WTC11 (cell line): ENCODE measurements around the gene CACNA1E. TPM values are rescaled to one million over a fixed set of nuclear protein-coding genes. Genes with fewer than 3 reads are reported as not detected.

ENCODE experiments used
- ATAC-seq: fragments of 200-7000 bp; cut with Tn5 transposase; 2 replicates; pipeline ENCODE4 v1.10.0; 2021; ENCODE audit warnings: mild to moderate bottlenecking, moderate library complexity
- CTCF ChIA-PET: fragments of 300-600 bp; sonication (Branson Sonifier 250); formaldehyde crosslinking; loops from one replicate; lab custom pipeline; 2021; ENCODE audit warnings: antibody characterized with exemption; lab: Charles Lee
- POLR2A ChIA-PET: fragments of 350-600 bp; sonication (Branson Sonifier 250); formaldehyde crosslinking; loops from one replicate; lab custom pipeline; 2021; ENCODE audit warnings: antibody characterized with exemption; lab: Charles Lee
- DNase-seq: peaks from one replicate; pipeline ENCODE4 v3.0.0; 2021; ENCODE audit warnings: low spot score
- H3K27ac Mint-ChIP-seq: 2 replicates; pipeline ENCODE4 v1.8.0; 2021; ENCODE audit warnings: mixed read lengths
- H3K27me3 Mint-ChIP-seq: 2 replicates; pipeline ENCODE4 v1.8.0; 2021; ENCODE audit warnings: low read depth, mild to moderate bottlenecking, moderate library complexity, mixed read lengths
- H3K36me3 Mint-ChIP-seq: 2 replicates; pipeline ENCODE4 v1.8.0; 2021; ENCODE audit warnings: mixed read lengths
- H3K4me1 Mint-ChIP-seq: 2 replicates; pipeline ENCODE4 v1.8.0; 2022; ENCODE audit warnings: mixed read lengths
- H3K4me3 Mint-ChIP-seq: 2 replicates; pipeline ENCODE4 v1.8.0; 2021; ENCODE audit warnings: mild to moderate bottlenecking, moderate library complexity, mixed read lengths
- H3K9me3 Mint-ChIP-seq: 2 replicates; pipeline ENCODE4 v1.8.0; 2021; ENCODE audit warnings: mixed read lengths
- CDX4 ChIP-seq: fragments of 250-450 bp; sonication (Bioruptor Pico); IDR thresholded peaks from 2 replicates; pipeline ENCODE4 v1.9.0; 2021; ENCODE audit warnings: moderate library complexity, mild to moderate bottlenecking, inconsistent platforms, borderline replicate concordance
- CTCF ChIP-seq: fragments of 200-600 bp; IDR thresholded peaks from 2 replicates; pipeline ENCODE4 v1.8.0; 2022; ENCODE audit warnings: antibody characterized with exemption
- E2F4 ChIP-seq: sonication (generic); formaldehyde crosslinking; IDR thresholded peaks from 2 replicates; pipeline ENCODE4 v1.8.1; 2022; ENCODE audit warnings: low read depth, mild to moderate bottlenecking, moderate library complexity, missing genetic modification reagents, borderline replicate concordance
- ETV6 ChIP-seq: sonication (generic); formaldehyde crosslinking; IDR thresholded peaks from 2 replicates; pipeline ENCODE4 v1.8.1; 2022; ENCODE audit warnings: mild to moderate bottlenecking, missing genetic modification reagents
- FOXK1 ChIP-seq: sonication (generic); formaldehyde crosslinking; IDR thresholded peaks from 2 replicates; pipeline ENCODE4 v1.8.0; 2022; ENCODE audit warnings: mild to moderate bottlenecking, moderate library complexity, missing genetic modification reagents
- GRHL2 ChIP-seq: fragments of 250-450 bp; sonication (Bioruptor Pico); IDR thresholded peaks from 2 replicates; pipeline ENCODE4 v1.8.0; 2022; ENCODE audit warnings: mild to moderate bottlenecking, moderate library complexity; ENCODE audit not compliant: insufficient replicate concordance, severe bottlenecking
- MXD4 ChIP-seq: fragments of 250-450 bp; sonication (Bioruptor Pico); IDR thresholded peaks from 2 replicates; pipeline ENCODE4 v1.8.0; 2021; ENCODE audit warnings: mild to moderate bottlenecking, moderate library complexity, borderline replicate concordance
- RELA ChIP-seq: sonication (generic); formaldehyde crosslinking; IDR thresholded peaks from 2 replicates; pipeline ENCODE4 v1.8.1; 2022; ENCODE audit warnings: missing genetic modification reagents, mild to moderate bottlenecking, borderline replicate concordance
- RORB ChIP-seq: fragments of 250-450 bp; sonication (Bioruptor Pico); IDR thresholded peaks from 2 replicates; pipeline ENCODE4 v1.9.0; 2021; ENCODE audit warnings: mild to moderate bottlenecking
- SMAD3 ChIP-seq: sonication (generic); formaldehyde crosslinking; IDR thresholded peaks from 2 replicates; pipeline ENCODE4 v1.8.0; 2022; ENCODE audit warnings: missing genetic modification reagents, mild to moderate bottlenecking, borderline replicate concordance
- SP1 ChIP-seq: sonication (generic); formaldehyde crosslinking; conservative IDR thresholded peaks from 2 replicates; pipeline ENCODE4 v1.8.1; 2022; ENCODE audit warnings: missing genetic modification reagents
- TCF7 ChIP-seq: sonication (generic); formaldehyde crosslinking; IDR thresholded peaks from 2 replicates; pipeline ENCODE4 v1.8.0; 2022; ENCODE audit warnings: mild to moderate bottlenecking, low read depth, missing genetic modification reagents, moderate library complexity
- ZNF263 ChIP-seq: sonication (generic); formaldehyde crosslinking; IDR thresholded peaks from 2 replicates; pipeline ENCODE4 v1.8.1; 2022; ENCODE audit warnings: low read depth, mild to moderate bottlenecking, moderate library complexity, missing genetic modification reagents
- total RNA-seq: library from RNA; stranded (reverse); gene quantifications from 3 replicates; pipeline ENCODE4 v1.2.3, GENCODE V29; 2021
- TF ChIP-seq, protein P1 (sequence below): fragments of 250-450 bp; sonication (Bioruptor Pico); IDR thresholded peaks from 2 replicates; pipeline ENCODE4 v1.9.0; 2021; ENCODE audit warnings: mild to moderate bottlenecking
- TF ChIP-seq, protein P2 (sequence below): sonication (generic); formaldehyde crosslinking; IDR thresholded peaks from 2 replicates; pipeline ENCODE4 v1.8.0; 2022; ENCODE audit warnings: mild to moderate bottlenecking, missing genetic modification reagents
- TF ChIP-seq, protein P3 (sequence below): sonication (generic); formaldehyde crosslinking; IDR thresholded peaks from 2 replicates; pipeline ENCODE4 v1.8.0; 2023; ENCODE audit warnings: missing genetic modification reagents, mild to moderate bottlenecking, borderline replicate concordance
- TF ChIP-seq, protein P4 (sequence below): sonication (generic); formaldehyde crosslinking; IDR thresholded peaks from 2 replicates; pipeline ENCODE4 v1.8.0; 2022; ENCODE audit warnings: mild to moderate bottlenecking, missing genetic modification reagents
- TF ChIP-seq, protein P5 (sequence below): sonication (generic); formaldehyde crosslinking; IDR thresholded peaks from 2 replicates; pipeline ENCODE4 v1.8.0; 2022; ENCODE audit warnings: mild to moderate bottlenecking, missing genetic modification reagents
- TF ChIP-seq, protein P6 (sequence below): sonication (generic); formaldehyde crosslinking; IDR thresholded peaks from 2 replicates; pipeline ENCODE4 v1.8.1; 2022; ENCODE audit warnings: mild to moderate bottlenecking, moderate library complexity, missing genetic modification reagents

The CACNA1E gene
- total RNA-seq, 1 experiment from 2014 or later: 0.63 TPM

DNA sequence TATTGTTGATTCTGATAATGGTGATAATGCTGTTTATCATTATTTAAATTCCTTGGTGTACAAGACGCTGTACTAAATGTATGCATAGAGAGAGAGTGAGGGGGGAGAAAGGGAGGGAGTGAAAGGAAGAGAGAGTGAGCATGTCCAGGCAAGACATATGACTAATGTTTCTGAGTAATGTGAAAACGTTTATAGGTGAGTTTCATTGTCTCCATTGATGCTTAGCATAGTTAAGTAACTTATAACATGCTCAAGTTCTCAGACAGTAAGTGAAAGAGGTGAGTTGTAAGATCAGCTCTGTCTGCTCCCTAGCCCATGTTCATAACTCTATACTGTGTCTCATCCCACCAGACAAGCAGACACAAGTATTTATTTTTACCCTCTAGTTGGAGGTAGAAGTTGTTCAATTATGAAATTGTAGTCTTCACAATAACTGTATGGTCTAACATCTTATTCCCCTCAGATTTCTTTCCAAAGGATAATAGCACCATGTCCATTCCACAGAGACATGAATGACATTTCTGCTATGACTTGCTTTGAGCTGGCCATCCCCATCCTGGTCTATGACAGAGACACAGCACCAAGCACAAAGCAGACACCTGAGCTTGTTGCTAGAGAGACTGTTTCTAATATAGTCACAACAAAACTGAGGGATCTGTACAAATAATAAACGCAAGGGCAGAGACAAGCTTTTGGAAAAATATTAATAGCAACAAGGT, 285.1 kb downstream of the CACNA1E start (continued):
- TF ChIP-seq, protein P1, sequence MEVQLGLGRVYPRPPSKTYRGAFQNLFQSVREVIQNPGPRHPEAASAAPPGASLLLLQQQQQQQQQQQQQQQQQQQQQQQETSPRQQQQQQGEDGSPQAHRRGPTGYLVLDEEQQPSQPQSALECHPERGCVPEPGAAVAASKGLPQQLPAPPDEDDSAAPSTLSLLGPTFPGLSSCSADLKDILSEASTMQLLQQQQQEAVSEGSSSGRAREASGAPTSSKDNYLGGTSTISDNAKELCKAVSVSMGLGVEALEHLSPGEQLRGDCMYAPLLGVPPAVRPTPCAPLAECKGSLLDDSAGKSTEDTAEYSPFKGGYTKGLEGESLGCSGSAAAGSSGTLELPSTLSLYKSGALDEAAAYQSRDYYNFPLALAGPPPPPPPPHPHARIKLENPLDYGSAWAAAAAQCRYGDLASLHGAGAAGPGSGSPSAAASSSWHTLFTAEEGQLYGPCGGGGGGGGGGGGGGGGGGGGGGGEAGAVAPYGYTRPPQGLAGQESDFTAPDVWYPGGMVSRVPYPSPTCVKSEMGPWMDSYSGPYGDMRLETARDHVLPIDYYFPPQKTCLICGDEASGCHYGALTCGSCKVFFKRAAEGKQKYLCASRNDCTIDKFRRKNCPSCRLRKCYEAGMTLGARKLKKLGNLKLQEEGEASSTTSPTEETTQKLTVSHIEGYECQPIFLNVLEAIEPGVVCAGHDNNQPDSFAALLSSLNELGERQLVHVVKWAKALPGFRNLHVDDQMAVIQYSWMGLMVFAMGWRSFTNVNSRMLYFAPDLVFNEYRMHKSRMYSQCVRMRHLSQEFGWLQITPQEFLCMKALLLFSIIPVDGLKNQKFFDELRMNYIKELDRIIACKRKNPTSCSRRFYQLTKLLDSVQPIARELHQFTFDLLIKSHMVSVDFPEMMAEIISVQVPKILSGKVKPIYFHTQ (CRISPR knock-in tag): no peak
- TF ChIP-seq, protein P2, sequence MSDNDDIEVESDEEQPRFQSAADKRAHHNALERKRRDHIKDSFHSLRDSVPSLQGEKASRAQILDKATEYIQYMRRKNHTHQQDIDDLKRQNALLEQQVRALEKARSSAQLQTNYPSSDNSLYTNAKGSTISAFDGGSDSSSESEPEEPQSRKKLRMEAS (CRISPR knock-in tag): no peak
- TF ChIP-seq GRHL2 (no peak), MXD4 (CRISPR knock-in tag) (no peak)
- TF ChIP-seq, protein P3, sequence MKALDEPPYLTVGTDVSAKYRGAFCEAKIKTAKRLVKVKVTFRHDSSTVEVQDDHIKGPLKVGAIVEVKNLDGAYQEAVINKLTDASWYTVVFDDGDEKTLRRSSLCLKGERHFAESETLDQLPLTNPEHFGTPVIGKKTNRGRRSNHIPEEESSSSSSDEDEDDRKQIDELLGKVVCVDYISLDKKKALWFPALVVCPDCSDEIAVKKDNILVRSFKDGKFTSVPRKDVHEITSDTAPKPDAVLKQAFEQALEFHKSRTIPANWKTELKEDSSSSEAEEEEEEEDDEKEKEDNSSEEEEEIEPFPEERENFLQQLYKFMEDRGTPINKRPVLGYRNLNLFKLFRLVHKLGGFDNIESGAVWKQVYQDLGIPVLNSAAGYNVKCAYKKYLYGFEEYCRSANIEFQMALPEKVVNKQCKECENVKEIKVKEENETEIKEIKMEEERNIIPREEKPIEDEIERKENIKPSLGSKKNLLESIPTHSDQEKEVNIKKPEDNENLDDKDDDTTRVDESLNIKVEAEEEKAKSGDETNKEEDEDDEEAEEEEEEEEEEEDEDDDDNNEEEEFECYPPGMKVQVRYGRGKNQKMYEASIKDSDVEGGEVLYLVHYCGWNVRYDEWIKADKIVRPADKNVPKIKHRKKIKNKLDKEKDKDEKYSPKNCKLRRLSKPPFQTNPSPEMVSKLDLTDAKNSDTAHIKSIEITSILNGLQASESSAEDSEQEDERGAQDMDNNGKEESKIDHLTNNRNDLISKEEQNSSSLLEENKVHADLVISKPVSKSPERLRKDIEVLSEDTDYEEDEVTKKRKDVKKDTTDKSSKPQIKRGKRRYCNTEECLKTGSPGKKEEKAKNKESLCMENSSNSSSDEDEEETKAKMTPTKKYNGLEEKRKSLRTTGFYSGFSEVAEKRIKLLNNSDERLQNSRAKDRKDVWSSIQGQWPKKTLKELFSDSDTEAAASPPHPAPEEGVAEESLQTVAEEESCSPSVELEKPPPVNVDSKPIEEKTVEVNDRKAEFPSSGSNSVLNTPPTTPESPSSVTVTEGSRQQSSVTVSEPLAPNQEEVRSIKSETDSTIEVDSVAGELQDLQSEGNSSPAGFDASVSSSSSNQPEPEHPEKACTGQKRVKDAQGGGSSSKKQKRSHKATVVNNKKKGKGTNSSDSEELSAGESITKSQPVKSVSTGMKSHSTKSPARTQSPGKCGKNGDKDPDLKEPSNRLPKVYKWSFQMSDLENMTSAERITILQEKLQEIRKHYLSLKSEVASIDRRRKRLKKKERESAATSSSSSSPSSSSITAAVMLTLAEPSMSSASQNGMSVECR (CRISPR knock-in tag): no peak

GRCh38 chr1:181768930-181769280, 285.6 kb downstream of the CACNA1E start:
- ATAC-seq: no peak
- CTCF ChIA-PET: no interaction called here
- Mint-ChIP-seq H3K4me1 (no peaks in the 10 kb centered on the region), H3K27ac (no peak overlapping the region), H3K27me3 (no peaks in the 10 kb centered on the region; the same call in 1 of the 2 replicates), H3K4me3 (no peak overlapping the region), H3K9me3 (peaks cover 14% of the 10 kb centered on the region), H3K36me3 (no peaks in the 10 kb centered on the region)
- TF ChIP-seq, protein P4, sequence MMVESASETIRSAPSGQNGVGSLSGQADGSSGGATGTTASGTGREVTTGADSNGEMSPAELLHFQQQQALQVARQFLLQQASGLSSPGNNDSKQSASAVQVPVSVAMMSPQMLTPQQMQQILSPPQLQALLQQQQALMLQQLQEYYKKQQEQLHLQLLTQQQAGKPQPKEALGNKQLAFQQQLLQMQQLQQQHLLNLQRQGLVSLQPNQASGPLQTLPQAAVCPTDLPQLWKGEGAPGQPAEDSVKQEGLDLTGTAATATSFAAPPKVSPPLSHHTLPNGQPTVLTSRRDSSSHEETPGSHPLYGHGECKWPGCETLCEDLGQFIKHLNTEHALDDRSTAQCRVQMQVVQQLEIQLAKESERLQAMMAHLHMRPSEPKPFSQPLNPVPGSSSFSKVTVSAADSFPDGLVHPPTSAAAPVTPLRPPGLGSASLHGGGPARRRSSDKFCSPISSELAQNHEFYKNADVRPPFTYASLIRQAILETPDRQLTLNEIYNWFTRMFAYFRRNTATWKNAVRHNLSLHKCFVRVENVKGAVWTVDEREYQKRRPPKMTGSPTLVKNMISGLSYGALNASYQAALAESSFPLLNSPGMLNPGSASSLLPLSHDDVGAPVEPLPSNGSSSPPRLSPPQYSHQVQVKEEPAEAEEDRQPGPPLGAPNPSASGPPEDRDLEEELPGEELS: no peak
- TF ChIP-seq, protein P5, sequence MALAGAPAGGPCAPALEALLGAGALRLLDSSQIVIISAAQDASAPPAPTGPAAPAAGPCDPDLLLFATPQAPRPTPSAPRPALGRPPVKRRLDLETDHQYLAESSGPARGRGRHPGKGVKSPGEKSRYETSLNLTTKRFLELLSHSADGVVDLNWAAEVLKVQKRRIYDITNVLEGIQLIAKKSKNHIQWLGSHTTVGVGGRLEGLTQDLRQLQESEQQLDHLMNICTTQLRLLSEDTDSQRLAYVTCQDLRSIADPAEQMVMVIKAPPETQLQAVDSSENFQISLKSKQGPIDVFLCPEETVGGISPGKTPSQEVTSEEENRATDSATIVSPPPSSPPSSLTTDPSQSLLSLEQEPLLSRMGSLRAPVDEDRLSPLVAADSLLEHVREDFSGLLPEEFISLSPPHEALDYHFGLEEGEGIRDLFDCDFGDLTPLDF (CRISPR knock-in tag): no peak
- TF ChIP-seq GRHL2 (no peak), CDX4 (no peak), ETV6 (no peak), SP1 (CRISPR knock-in tag) (no peak), RELA (CRISPR knock-in tag) (no peak), CTCF (no peak), E2F4 (CRISPR knock-in tag) (no peak), TCF7 (no peak), RORB (CRISPR knock-in tag) (no peak), FOXK1 (CRISPR knock-in tag) (no peak), SMAD3 (CRISPR knock-in tag) (no peak), ZNF263 (no peak)
- TF ChIP-seq, protein P6, sequence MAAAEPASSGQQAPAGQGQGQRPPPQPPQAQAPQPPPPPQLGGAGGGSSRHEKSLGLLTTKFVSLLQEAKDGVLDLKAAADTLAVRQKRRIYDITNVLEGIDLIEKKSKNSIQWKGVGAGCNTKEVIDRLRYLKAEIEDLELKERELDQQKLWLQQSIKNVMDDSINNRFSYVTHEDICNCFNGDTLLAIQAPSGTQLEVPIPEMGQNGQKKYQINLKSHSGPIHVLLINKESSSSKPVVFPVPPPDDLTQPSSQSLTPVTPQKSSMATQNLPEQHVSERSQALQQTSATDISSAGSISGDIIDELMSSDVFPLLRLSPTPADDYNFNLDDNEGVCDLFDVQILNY (CRISPR knock-in tag): no peak
- POLR2A ChIA-PET: no interaction called here
- DNase-seq: no peak
